Prostate gland (tissue), 2 donors: Measurements from ENCODE around the gene PAN3. TPM values are rescaled to one million over a fixed set of nuclear protein-coding genes. Genes with fewer than 3 reads are reported as not detected.
A peak's percentile ranks its signal among the peaks of the same experiment; 100 is the strongest.

Experiments used
- DNase-seq: peaks from one replicate; pipeline ENCODE4 v3.0.0-alpha.2; 2019; ENCODE audit warnings: low spot score
- H3K27ac ChIP-seq, 2 donors: fragments of 200-600 bp; sonication (generic); 2 replicates each; pipeline ENCODE4 v1.5.1; 2017 to 2019
- H3K27me3 ChIP-seq: fragments of 200-600 bp; sonication (generic); replicated peaks from 2 replicates; pipeline ENCODE4 v1.5.1; 2019; ENCODE audit not compliant: insufficient read depth
- H3K36me3 ChIP-seq, 2 donors: fragments of 200-600 bp; sonication (generic); 1 replicate in 1 of 2; 2 replicates in 1 of 2; pipeline versions ENCODE4 v1.5.1 to v1.8.1; 2017 to 2019
- H3K4me1 ChIP-seq: fragments of 200-600 bp; sonication (generic); replicated peaks from 2 replicates; pipeline ENCODE4 v1.5.1; 2019
- H3K4me3 ChIP-seq, 2 donors: fragments of 200-600 bp; sonication (generic); 2 replicates each; pipeline ENCODE4 v1.5.1; 2017 to 2019
- H3K9me3 ChIP-seq: fragments of 200-600 bp; sonication (generic); 2 replicates; pipeline ENCODE4 v1.5.1; 2017
- POLR2A ChIP-seq: fragments of 450-650 bp; IDR thresholded peaks from one replicate; pipeline ENCODE4 v1.6.1; 2016; ENCODE audit warnings: antibody characterized with exemption, mild to moderate bottlenecking
- POLR2AphosphoS5 ChIP-seq: sonication (generic); formaldehyde crosslinking; IDR thresholded peaks from one replicate; pipeline ENCODE4 v1.6.1; 2017; ENCODE audit warnings: antibody characterized with exemption
- WGBS: methylation state at CpG from one replicate; pipeline ENCODE4 v1.1.5; 2018; 5-methylcytosine and 5-hydroxymethylcytosine counted together
- intact Hi-C: fragments of 100-400 bp; cut with DNase I; formaldehyde crosslinking; loops from one replicate; pipeline ENCODE4 v1.14.2; 2022
- total RNA-seq, 2 donors: library from RNA; depleted of rRNA; stranded (reverse); fragments of >200 nt; gene quantifications; one replicate each; pipeline ENCODE4 v1.1.0, GENCODE V29; 2016
- TF ChIP-seq, protein P1 (sequence below), 4 experiments: fragments of 200-600 bp in 2 of 4; fragments of 450-650 bp in 2 of 4; sonication (generic) in 2 of 4; IDR thresholded peaks; 1 replicate in 3 of 4; 2 replicates in 1 of 4; pipeline ENCODE4 v1.5.1; 2016 to 2019; ENCODE audit warnings: antibody characterized with exemption in 4 of 4, mild to moderate bottlenecking in 2 of 4, moderate library complexity in 2 of 4

PAN3 gene
- total RNA-seq, 2 donors from 2014 or later, result 31.4 to 51.7 TPM

DNA sequence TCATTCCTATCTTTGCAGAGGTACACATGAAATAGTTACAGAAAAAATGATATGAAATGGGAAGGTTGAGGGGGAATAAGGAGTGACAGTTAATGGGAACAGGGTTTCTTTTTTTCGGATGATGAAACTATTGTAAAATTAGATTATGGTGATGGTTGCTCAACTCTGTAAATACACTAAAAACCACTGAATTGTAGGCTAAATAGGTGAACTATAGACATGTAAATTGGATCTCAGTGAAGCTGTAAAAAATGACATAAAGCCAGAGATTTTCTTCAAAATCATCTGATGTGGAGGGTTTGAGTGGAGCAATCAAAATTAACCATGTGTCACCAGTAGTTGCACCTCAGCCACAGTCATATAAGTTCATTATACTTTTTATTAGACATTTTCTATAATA is 31.4 kb upstream of the PAN3 start:
- WGBS, result 36% methylated on average over 1 of the region's 1 CpG
- intact Hi-C loops, result no loop called here
- H3K4me3 ChIP-seq, result no peak overlapping the region
- peaks cover 7% of the 10 kb centered on the region for H3K27me3 ChIP-seq
- H3K36me3 ChIP-seq, result no peaks in the 10 kb centered on the region
- no peaks in the 10 kb centered on the region for H3K9me3 ChIP-seq
- DNase-seq, result no peak
- H3K4me1 ChIP-seq, result no peaks in the 10 kb centered on the region
- no peak overlapping the region for H3K27ac ChIP-seq
- TF ChIP-seq POLR2A (no peak), POLR2AphosphoS5 (no peak)
- TF ChIP-seq, protein P1, sequence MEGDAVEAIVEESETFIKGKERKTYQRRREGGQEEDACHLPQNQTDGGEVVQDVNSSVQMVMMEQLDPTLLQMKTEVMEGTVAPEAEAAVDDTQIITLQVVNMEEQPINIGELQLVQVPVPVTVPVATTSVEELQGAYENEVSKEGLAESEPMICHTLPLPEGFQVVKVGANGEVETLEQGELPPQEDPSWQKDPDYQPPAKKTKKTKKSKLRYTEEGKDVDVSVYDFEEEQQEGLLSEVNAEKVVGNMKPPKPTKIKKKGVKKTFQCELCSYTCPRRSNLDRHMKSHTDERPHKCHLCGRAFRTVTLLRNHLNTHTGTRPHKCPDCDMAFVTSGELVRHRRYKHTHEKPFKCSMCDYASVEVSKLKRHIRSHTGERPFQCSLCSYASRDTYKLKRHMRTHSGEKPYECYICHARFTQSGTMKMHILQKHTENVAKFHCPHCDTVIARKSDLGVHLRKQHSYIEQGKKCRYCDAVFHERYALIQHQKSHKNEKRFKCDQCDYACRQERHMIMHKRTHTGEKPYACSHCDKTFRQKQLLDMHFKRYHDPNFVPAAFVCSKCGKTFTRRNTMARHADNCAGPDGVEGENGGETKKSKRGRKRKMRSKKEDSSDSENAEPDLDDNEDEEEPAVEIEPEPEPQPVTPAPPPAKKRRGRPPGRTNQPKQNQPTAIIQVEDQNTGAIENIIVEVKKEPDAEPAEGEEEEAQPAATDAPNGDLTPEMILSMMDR (IDR thresholded peaks at IDR 0.05), result no peak

DNA sequence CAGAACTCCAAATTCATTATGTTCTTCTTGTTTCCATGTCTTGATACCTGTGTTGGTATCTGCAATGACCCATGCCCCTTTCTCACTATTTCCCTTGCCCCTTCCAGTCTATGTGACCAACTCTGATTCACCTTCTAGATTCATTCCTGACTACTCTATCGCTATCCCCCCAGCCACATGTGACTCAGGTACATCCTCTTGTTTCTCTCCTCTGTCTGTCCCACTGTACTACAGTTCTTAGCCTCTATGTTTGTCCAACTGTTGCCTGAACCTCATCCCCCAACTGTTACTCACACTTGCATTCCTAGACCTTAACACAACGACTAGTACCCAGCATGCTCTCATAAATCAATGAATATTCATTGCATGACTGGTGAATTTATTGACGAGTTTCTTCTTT is 27.9 kb upstream of the PAN3 start:
- Histone ChIP-seq H3K4me1 (no peaks in the 10 kb centered on the region), H3K4me3 (no peak overlapping the region), H3K27ac (no peak overlapping the region), H3K36me3 (no peaks in the 10 kb centered on the region), H3K27me3 (no peaks in the 10 kb centered on the region), H3K9me3 (no peaks in the 10 kb centered on the region)
- intact Hi-C loops, result no loop called here
- 76% methylated on average over 3 of the region's 3 CpGs for WGBS
- TF ChIP-seq, protein P1 (IDR thresholded peaks at IDR 0.05), result no peak
- no peak for TF ChIP-seq POLR2A
- no peak for TF ChIP-seq POLR2AphosphoS5
- no peak for DNase-seq

DNA sequence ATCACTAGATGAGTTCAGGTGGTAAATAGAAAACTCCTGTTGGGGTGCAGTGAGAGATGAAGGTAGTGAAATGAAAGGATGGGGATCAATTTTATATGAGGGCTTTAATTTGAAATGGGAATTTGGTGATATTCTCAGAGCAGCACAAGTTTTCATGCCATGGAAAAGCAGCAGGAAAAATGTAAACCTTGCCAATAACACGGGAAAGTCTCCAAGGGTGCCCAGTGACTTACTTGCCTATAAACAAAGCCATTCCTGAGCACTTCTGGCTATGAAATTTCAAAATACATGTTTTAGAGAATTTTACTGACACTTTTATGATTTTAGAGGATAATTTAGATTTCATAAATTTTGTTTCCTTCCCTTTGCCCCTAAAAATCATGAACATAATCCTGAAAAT is 21.6 kb upstream of the PAN3 start:
- Histone ChIP-seq H3K27ac (no peak overlapping the region), H3K4me3 (no peak overlapping the region), H3K9me3 (no peaks in the 10 kb centered on the region), H3K36me3 (no peaks in the 10 kb centered on the region), H3K27me3 (no peaks in the 10 kb centered on the region), H3K4me1 (no peaks in the 10 kb centered on the region)
- WGBS, result 53% methylated on average over 1 of the region's 1 CpG
- DNase-seq, result no peak
- TF ChIP-seq, protein P1 (IDR thresholded peaks at IDR 0.05), result no peak
- TF ChIP-seq POLR2A, result no peak
- no peak for TF ChIP-seq POLR2AphosphoS5
- intact Hi-C loops, result no loop called here

DNA sequence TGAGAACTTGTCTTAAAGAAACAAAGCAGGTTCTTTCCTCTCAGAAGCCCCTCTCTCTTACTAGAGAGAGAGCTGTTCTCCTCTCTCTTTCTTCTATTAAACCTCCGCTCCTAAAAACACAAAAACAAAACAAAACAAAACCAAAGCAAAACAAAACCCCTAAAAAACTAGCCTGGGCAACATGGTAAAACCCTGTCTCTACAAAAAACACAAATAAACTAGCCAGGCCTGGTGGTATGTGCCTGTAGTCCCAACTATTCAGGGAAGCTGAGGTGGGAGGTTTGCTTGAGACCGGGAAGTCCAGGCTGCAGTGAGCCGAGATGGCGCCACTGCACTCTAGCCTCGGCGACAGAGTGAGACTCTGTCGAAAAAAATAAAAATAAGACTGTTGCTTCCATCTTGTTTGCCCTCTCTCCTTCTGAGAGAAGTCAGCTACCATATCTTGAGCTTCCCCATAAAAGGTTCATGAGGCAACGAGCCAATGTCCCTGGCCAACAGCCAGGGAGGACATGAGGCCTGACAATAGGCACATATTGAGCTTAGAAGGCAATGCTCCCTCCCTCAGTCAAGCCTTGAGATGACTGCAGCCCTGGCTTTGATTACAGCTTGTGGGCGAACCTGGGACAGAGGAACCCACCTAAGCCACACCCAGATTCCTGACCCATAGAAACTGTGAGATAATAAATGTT is 20.5 kb upstream of the PAN3 start:
- TF ChIP-seq POLR2AphosphoS5 (no peak), POLR2A (no peak)
- TF ChIP-seq, protein P1 (IDR thresholded peaks at IDR 0.05), result no peak
- intact Hi-C loops, result no loop called here
- 47% methylated on average over 9 of the region's 9 CpGs for WGBS
- H3K27ac ChIP-seq, result no peak overlapping the region
- no peak overlapping the region for H3K4me3 ChIP-seq
- H3K9me3 ChIP-seq, result no peaks in the 10 kb centered on the region
- no peaks in the 10 kb centered on the region for H3K4me1 ChIP-seq
- no peaks in the 10 kb centered on the region for H3K36me3 ChIP-seq
- DNase-seq, result peak; percentile 43
- H3K27me3 ChIP-seq, result no peaks in the 10 kb centered on the region

DNA sequence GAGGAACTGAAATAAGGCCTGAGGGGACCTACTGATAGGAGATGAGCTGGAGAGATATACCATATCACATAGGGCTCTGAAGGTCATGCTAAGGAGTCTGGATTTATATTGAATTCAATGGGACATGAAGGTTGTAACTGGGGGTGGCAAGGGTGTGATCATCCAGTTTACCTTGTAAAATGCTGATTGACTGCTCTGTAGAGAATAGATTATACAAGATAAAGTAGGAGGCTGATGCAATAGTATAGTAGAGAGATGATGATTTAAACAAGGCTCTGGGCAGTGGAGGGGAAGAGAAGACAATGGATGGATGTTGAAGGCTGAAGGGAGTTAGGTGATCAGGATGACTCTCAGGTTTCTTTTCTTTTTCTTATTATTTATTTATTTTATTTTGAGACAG is 18.0 kb upstream of the PAN3 start:
- H3K4me1 ChIP-seq, result no peaks in the 10 kb centered on the region
- no peak for DNase-seq
- H3K4me3 ChIP-seq, result no peak overlapping the region
- TF ChIP-seq, protein P1 (IDR thresholded peaks at IDR 0.05), result no peak
- TF ChIP-seq POLR2A (no peak), POLR2AphosphoS5 (no peak)
- H3K27me3 ChIP-seq, result no peaks in the 10 kb centered on the region
- intact Hi-C loops, result no loop called here
- no peaks in the 10 kb centered on the region for H3K9me3 ChIP-seq
- H3K36me3 ChIP-seq, result no peaks in the 10 kb centered on the region
- no peak overlapping the region for H3K27ac ChIP-seq
